IMR-90 (cell line): ENCODE data around the gene CUBN. TPM values are rescaled to one million over a fixed set of nuclear protein-coding genes. Genes with fewer than 3 reads are reported as not detected.

Experiments
- ATAC-seq: fragments of 200-7000 bp; cut with Tn5 transposase; 2 replicates; pipeline ENCODE4 v1.9.1; 2020; ENCODE audit warnings: low read depth, mild to moderate bottlenecking, moderate library complexity
- BruUV-seq: library from RNA; stranded (reverse); fragments of 400-500 nt; replicated peaks from 2 replicates; lab custom pipeline; 2021; lab: Mats Ljungman, UMichigan
- CTCF ChIA-PET: fragments of 300-600 bp; formaldehyde crosslinking; extraction: SDS; loops from one replicate; lab custom pipeline; 2021; ENCODE audit warnings: antibody characterized with exemption; lab: Yijun Ruan, JAX
- POLR2A ChIA-PET: fragments of 300-600 bp; sonication (Branson Sonifier 250); formaldehyde crosslinking; loops from one replicate; lab custom pipeline; 2022; ENCODE audit warnings: antibody characterized with exemption; ENCODE audit not compliant: unreplicated experiment; lab: Charles Lee
- DNase-seq: peaks from one replicate; pipeline ENCODE4 v3.0.0; 2013
- H2AFZ ChIP-seq: replicated peaks from 2 replicates; pipeline ENCODE3; 2013; ENCODE audit warnings: low read length, mild to moderate bottlenecking; ENCODE audit not compliant: poor library complexity
- H2AK5ac ChIP-seq: 2 replicates; pipeline ENCODE4 v1.6.1; 2013; ENCODE audit warnings: low read depth, low read length, inconsistent platforms
- H2AK9ac ChIP-seq: replicated peaks from 2 replicates; pipeline ENCODE3; 2013; ENCODE audit warnings: mild to moderate bottlenecking, low read depth, low read length, moderate library complexity; ENCODE audit not compliant: poor library complexity
- H2BK120ac ChIP-seq: 2 replicates; pipeline ENCODE4 v1.6.1; 2013; ENCODE audit warnings: low read depth, low read length, inconsistent platforms
- H2BK15ac ChIP-seq: 3 replicates; pipeline ENCODE4 v1.6.1; 2013; ENCODE audit warnings: low read depth, low read length, inconsistent platforms
- H2BK20ac ChIP-seq: 2 replicates; pipeline ENCODE4 v1.6.1; 2013; ENCODE audit warnings: low read depth, mild to moderate bottlenecking, inconsistent platforms, low read length, moderate library complexity
- H2BK5ac ChIP-seq: 2 replicates; pipeline ENCODE4 v1.6.1; 2013; ENCODE audit warnings: mild to moderate bottlenecking, low read depth, low read length, inconsistent platforms; ENCODE audit not compliant: poor library complexity, severe bottlenecking
- H3K14ac ChIP-seq: replicated peaks from 2 replicates; pipeline ENCODE4 v1.6.1; 2013; ENCODE audit warnings: low read depth, low read length, inconsistent platforms
- H3K18ac ChIP-seq: 2 replicates; pipeline ENCODE4 v1.6.1; 2013; ENCODE audit warnings: low read depth, low read length, control low read depth
- H3K23ac ChIP-seq: 2 replicates; pipeline ENCODE4 v1.6.1; 2013; ENCODE audit warnings: low read depth, low read length, inconsistent platforms
- H3K27ac ChIP-seq: 2 replicates; pipeline ENCODE4 v1.5.1; 2013; ENCODE audit warnings: mild to moderate bottlenecking, control low read depth, low read length; ENCODE audit not compliant: insufficient read depth
- H3K27me3 ChIP-seq: 2 replicates; pipeline ENCODE4 v1.6.1; 2013; ENCODE audit warnings: low read length; ENCODE audit not compliant: control insufficient read depth, insufficient read depth
- H3K36me3 ChIP-seq: 2 replicates; pipeline ENCODE4 v1.6.1; 2013; ENCODE audit warnings: low read length, mixed read lengths; ENCODE audit not compliant: control insufficient read depth, insufficient read depth
- H3K4ac ChIP-seq: 2 replicates; pipeline ENCODE4 v1.6.1; 2013; ENCODE audit warnings: low read depth, low read length, inconsistent platforms
- H3K4me1 ChIP-seq: 2 replicates; pipeline ENCODE4 v1.6.1; 2013; ENCODE audit warnings: low read length, mixed read lengths; ENCODE audit not compliant: control insufficient read depth, insufficient read depth
- H3K4me2 ChIP-seq: 2 replicates; pipeline ENCODE4 v1.6.1; 2013; ENCODE audit warnings: low read depth, mild to moderate bottlenecking, control low read depth, low read length, moderate library complexity
- H3K4me3 ChIP-seq: 2 replicates; pipeline ENCODE4 v1.5.1; 2013; ENCODE audit warnings: low read depth, mild to moderate bottlenecking, control low read depth, low read length, moderate library complexity; ENCODE audit not compliant: insufficient read depth
- H3K56ac ChIP-seq: 2 replicates; pipeline ENCODE4 v1.6.1; 2013; ENCODE audit warnings: low read length, inconsistent platforms; ENCODE audit not compliant: insufficient read depth; ENCODE audit errors: extremely low read depth
- H3K79me1 ChIP-seq, 2 experiments: 2 replicates each; pipeline ENCODE4 v1.6.1; 2013; ENCODE audit warnings: low read length in 2 of 2, inconsistent platforms in 1 of 2, low read depth in 1 of 2
- H3K9ac ChIP-seq: 2 replicates; pipeline ENCODE4 v1.6.1; 2013; ENCODE audit warnings: low read depth, low read length, control low read depth
- H3K9me1 ChIP-seq: 2 replicates; pipeline ENCODE4 v1.6.1; 2013; ENCODE audit warnings: low read length, inconsistent platforms; ENCODE audit not compliant: insufficient read depth
- H3K9me3 ChIP-seq: 2 replicates; pipeline ENCODE4 v1.6.1; 2013; ENCODE audit warnings: low read length; ENCODE audit not compliant: control insufficient read depth, insufficient read depth
- H4K20me1 ChIP-seq: 2 replicates; pipeline ENCODE4 v1.6.1; 2013; ENCODE audit warnings: low read length, inconsistent platforms; ENCODE audit not compliant: insufficient read depth
- H4K5ac ChIP-seq: 2 replicates; pipeline ENCODE4 v1.6.1; 2013; ENCODE audit warnings: mild to moderate bottlenecking, low read depth, low read length, control low read depth
- H4K8ac ChIP-seq, 2 experiments: 2 replicates each; pipeline ENCODE4 v1.6.1; 2013; ENCODE audit warnings: low read depth in 2 of 2, low read length in 2 of 2, control low read depth in 1 of 2, inconsistent platforms in 1 of 2
- H4K91ac ChIP-seq: 2 replicates; pipeline ENCODE4 v1.6.1; 2013; ENCODE audit warnings: low read depth, low read length, inconsistent platforms; ENCODE audit not compliant: insufficient read depth
- MAFK ChIP-seq: IDR thresholded peaks from 2 replicates; pipeline ENCODE4 v1.6.1; 2012; ENCODE audit warnings: low read depth, low read length, improper control_type of control experiment
- MAZ ChIP-seq: IDR thresholded peaks from 2 replicates; pipeline ENCODE4 v1.6.1; 2012; ENCODE audit warnings: low read depth, mild to moderate bottlenecking, low read length, improper control_type of control experiment, moderate library complexity, borderline replicate concordance
- MXI1 ChIP-seq: IDR thresholded peaks from 2 replicates; pipeline ENCODE4 v1.6.1; 2012; ENCODE audit warnings: low read depth, mild to moderate bottlenecking, low read length, moderate library complexity, borderline replicate concordance
- RCOR1 ChIP-seq: IDR thresholded peaks from 2 replicates; pipeline ENCODE4 v1.6.1; 2012; ENCODE audit warnings: mild to moderate bottlenecking, low read length, improper control_type of control experiment; ENCODE audit not compliant: insufficient replicate concordance
- RFX5 ChIP-seq: IDR thresholded peaks from 2 replicates; pipeline ENCODE4 v1.8.0; 2012; ENCODE audit warnings: low read depth, mild to moderate bottlenecking, low read length, moderate library complexity
- SMC3 ChIP-seq: fragments of 150-350 bp; IDR thresholded peaks from 2 replicates; pipeline ENCODE4 v1.6.1; 2016; ENCODE audit warnings: low read depth, mild to moderate bottlenecking, antibody characterized with exemption, low read length, moderate library complexity
- WGBS, 2 experiments: methylation state at CpG; one replicate each; pipeline versions ENCODE4 v1.1.5 to v1.1.7; 2013; ENCODE audit warnings: missing lambda C conversion rate in 2 of 2; ENCODE audit not compliant: insufficient read length in 1 of 2; ENCODE audit errors: extremely low coverage in 2 of 2; 5-methylcytosine and 5-hydroxymethylcytosine counted together
- dilution Hi-C: fragments of 300-500 bp; cut with HindIII; formaldehyde crosslinking; loops from one replicate; pipeline ENCODE4 v1.14.3; 2018; ENCODE audit warnings: low sequenced_read_pairs; ENCODE audit not compliant: unreplicated experiment
- in situ Hi-C: fragments of 300-500 bp; cut with MboI; formaldehyde crosslinking; loops from 3 replicates; pipeline ENCODE4 v1.14.3; 2019; ENCODE audit warnings: low sequenced_read_pairs, inconsistent platforms, mixed read lengths
- intact Hi-C: fragments of 100-400 bp; cut with micrococcal nuclease; formaldehyde crosslinking; loops from 2 replicates; pipeline ENCODE4 v1.10.0; 2022
- polyA plus RNA-seq, 3 experiments: library from polyadenylated mRNA; depleted of rRNA; stranded (reverse); fragments of >200 nt; gene quantifications; 2 replicates each; pipeline ENCODE4 v1.2.3, GENCODE V29; 2012; ENCODE audit warnings: low replicate concordance in 1 of 3
- total RNA-seq: library from RNA; depleted of rRNA; stranded (reverse); fragments of >200 nt; gene quantifications from 2 replicates; pipeline ENCODE4 v1.2.3, GENCODE V29; 2012

The CUBN gene
- total and polyA plus RNA-seq, 2 of the 4 experiments (the other 2 are of a cell fraction): 0.19 to 0.54 TPM

- Histone ChIP-seq H3K14ac (no peak overlapping the region), H3K27ac (no peak overlapping the region), H4K91ac (no peak overlapping the region), H2AFZ (no peak overlapping the region), H4K5ac (no peak overlapping the region), H3K27me3 (no peaks in the 10 kb centered on the region), H3K79me1 (peaks cover 35 to 72% of the 10 kb centered on the region in 2 experiments), H3K4me3 (no peak overlapping the region), H3K4me2 (no peak overlapping the region), H3K36me3 (no peaks in the 10 kb centered on the region; the same call in 1 of the 2 replicates), H3K56ac (no peak overlapping the region), H2BK5ac (no peak overlapping the region), H3K4me1 (0 out of 2 replicates have a peak, but pooled peaks cover 1% of the 10 kb centered on the region), H3K9me3 (no peaks in the 10 kb centered on the region), H3K18ac (no peak overlapping the region), H2AK5ac (no peak overlapping the region), H2BK15ac (no peak overlapping the region), H2BK120ac (no peak overlapping the region), H2BK20ac (no peak overlapping the region), H3K23ac (no peak overlapping the region), H4K8ac (no peak overlapping the region), H3K9ac (no peak overlapping the region), H4K20me1 (peaks cover 29% of the 10 kb centered on the region), H3K9me1 (peaks cover 7% of the 10 kb centered on the region; the same call in 1 of the 2 replicates), H3K4ac (no peak overlapping the region), H2AK9ac (no peak overlapping the region)
- no TSS peak for BruUV-seq
- no peak for DNase-seq
- POLR2A ChIA-PET: no interaction called here
- whole genome bisulfite sequencing, 2 experiments: no CpG with 5 or more reads among the region's 4 CpGs
- intact Hi-C loops (no loop called here), dilution Hi-C loops (no loop called here), in situ Hi-C loops (no loop called here)
- CTCF ChIA-PET: no interaction called here
- TF ChIP-seq MXI1 (no peak), RFX5 (no peak), RCOR1 (no peak), SMC3 (no peak), MAZ (no peak), MAFK (no peak)
- no peak for ATAC-seq
Observed at GRCh38 chr10:16789765-16790164, 339.8 kb downstream of the CUBN start.
